ENCODE results near the gene BTBD3. TPM values are rescaled to one million over a fixed set of nuclear protein-coding genes. Genes with fewer than 3 reads are reported as not detected.
A peak's percentile ranks its signal among the peaks of the same experiment; 100 is the strongest.

BTBD3 gene
- total and polyA plus RNA-seq, 2 experiments from 2014 or later = 22.3 to 68.3 TPM

- H4K20me1 ChIP-seq (ENCODE audit: insufficient read depth, poor library complexity, severe bottlenecking) = peaks cover 11% of the 10 kb centered on the region
- H3K27me3 ChIP-seq = no peaks in the 10 kb centered on the region
- H2AFZ ChIP-seq = no peak overlapping the region
- no peaks in the 10 kb centered on the region for H3K9me2 ChIP-seq (replicated peaks; ENCODE audit: insufficient read depth)
- no peak overlapping the region for H3K4me3 ChIP-seq
- peaks cover 12% of the 10 kb centered on the region for H3K4me1 ChIP-seq (ENCODE audit: insufficient read depth)
- WGBS (ENCODE audit: low lambda C conversion rate, missing lambda C conversion rate) = 98% methylated on average over 4 of the region's 4 CpGs
- DNase-seq (ENCODE audit: low spot score) = no peak
- H3K4me2 ChIP-seq = no peak overlapping the region
- no peaks in the 10 kb centered on the region for H3K36me3 ChIP-seq (replicated peaks; ENCODE audit: insufficient read depth, low read depth)
- H3K79me2 ChIP-seq = peaks cover 99% of the 10 kb centered on the region
- H3K9me3 ChIP-seq (ENCODE audit: low read depth) = no peaks in the 10 kb centered on the region
- TF ChIP-seq EZH2 (IDR thresholded peaks at IDR 0.05; ENCODE audit: borderline replicate concordance) = no peak
- TF ChIP-seq EZH2phosphoT487 (IDR thresholded peaks at IDR 0.05; ENCODE audit: low read depth, severe bottlenecking, unreplicated experiment) = no peak
- TF ChIP-seq CTCF (IDR thresholded peaks at IDR 0.05; ENCODE audit: poor library complexity) = no peak
- peak overlapping the region; percentile 57 for H3K27ac ChIP-seq
These were observed 10.1 kb upstream of the BTBD3 start for GRCh38 chr20:11907621-11908020.

- H3K27ac ChIP-seq = no peak overlapping the region
- DNase-seq (ENCODE audit: low spot score) = peak; percentile 9
These were observed 5.6 kb upstream of the BTBD3 start for GRCh38 chr20:11912013-11912658.

GRCh38 chr20:11912659-11913415 is 4.9 kb upstream of the BTBD3 start:
- 80% methylated on average over 4 of the region's 4 CpGs for WGBS (ENCODE audit: low lambda C conversion rate, missing lambda C conversion rate)
- H3K27ac ChIP-seq = no peak overlapping the region
- no peaks in the 10 kb centered on the region for H3K9me2 ChIP-seq (replicated peaks; ENCODE audit: insufficient read depth)
- no peaks in the 10 kb centered on the region for H3K36me3 ChIP-seq (replicated peaks; ENCODE audit: insufficient read depth, low read depth)
- H3K4me2 ChIP-seq = no peak overlapping the region
- no peaks in the 10 kb centered on the region for H3K9me3 ChIP-seq (ENCODE audit: low read depth)
- no peaks in the 10 kb centered on the region for H3K27me3 ChIP-seq
- peaks cover 100% of the 10 kb centered on the region for H3K79me2 ChIP-seq
- peaks cover 4% of the 10 kb centered on the region for H3K4me1 ChIP-seq (ENCODE audit: insufficient read depth)
- TF ChIP-seq EZH2 (IDR thresholded peaks at IDR 0.05; ENCODE audit: borderline replicate concordance) (no peak), EZH2phosphoT487 (IDR thresholded peaks at IDR 0.05; ENCODE audit: low read depth, severe bottlenecking, unreplicated experiment) (no peak), CTCF (IDR thresholded peaks at IDR 0.05; ENCODE audit: poor library complexity) (no peak)
- H3K4me3 ChIP-seq = no peak overlapping the region
- H4K20me1 ChIP-seq (ENCODE audit: insufficient read depth, poor library complexity, severe bottlenecking) = peaks cover 20% of the 10 kb centered on the region
- no peak for DNase-seq (ENCODE audit: low spot score)
- no peak overlapping the region for H2AFZ ChIP-seq

More at GRCh38 chr20:11912013-11912658, 5.6 kb upstream of the BTBD3 start:
- no peaks in the 10 kb centered on the region for H3K9me2 ChIP-seq (replicated peaks; ENCODE audit: insufficient read depth)
- TF ChIP-seq EZH2phosphoT487 (IDR thresholded peaks at IDR 0.05; ENCODE audit: low read depth, severe bottlenecking, unreplicated experiment) (no peak), CTCF (IDR thresholded peaks at IDR 0.05; ENCODE audit: poor library complexity) (peak; percentile 41)
- peaks cover 100% of the 10 kb centered on the region for H3K79me2 ChIP-seq
- H3K9me3 ChIP-seq (ENCODE audit: low read depth) = no peaks in the 10 kb centered on the region
- peaks cover 20% of the 10 kb centered on the region for H4K20me1 ChIP-seq (ENCODE audit: insufficient read depth, poor library complexity, severe bottlenecking)
- H2AFZ ChIP-seq = no peak overlapping the region
- WGBS (ENCODE audit: low lambda C conversion rate, missing lambda C conversion rate) = 83% methylated on average over 4 of the region's 4 CpGs
- no peaks in the 10 kb centered on the region for H3K27me3 ChIP-seq
- H3K4me2 ChIP-seq = no peak overlapping the region
- H3K4me1 ChIP-seq (ENCODE audit: insufficient read depth) = peaks cover 4% of the 10 kb centered on the region
- no peaks in the 10 kb centered on the region for H3K36me3 ChIP-seq (replicated peaks; ENCODE audit: insufficient read depth, low read depth)
- no peak overlapping the region for H3K4me3 ChIP-seq

All from hepatocyte (in vitro differentiated cells).